Inflammatory macrophage treated with lipopolysaccharide for 1 hour (primary cell): Measurements from ENCODE around the gene CDK2.
A peak's percentile ranks its signal among the peaks of the same experiment; 100 is the strongest.
"Not testable (repeated sequence)": the region's sequence is repeated elsewhere in the genome, so short reads cannot be mapped to it uniquely, and the experiment has no call there.

Experiments used
- DNase-seq, 2 donors: peaks; one replicate each; pipeline ENCODE4 v3.0.0-alpha.2; 2020 to 2022

CDK2 gene

DNA sequence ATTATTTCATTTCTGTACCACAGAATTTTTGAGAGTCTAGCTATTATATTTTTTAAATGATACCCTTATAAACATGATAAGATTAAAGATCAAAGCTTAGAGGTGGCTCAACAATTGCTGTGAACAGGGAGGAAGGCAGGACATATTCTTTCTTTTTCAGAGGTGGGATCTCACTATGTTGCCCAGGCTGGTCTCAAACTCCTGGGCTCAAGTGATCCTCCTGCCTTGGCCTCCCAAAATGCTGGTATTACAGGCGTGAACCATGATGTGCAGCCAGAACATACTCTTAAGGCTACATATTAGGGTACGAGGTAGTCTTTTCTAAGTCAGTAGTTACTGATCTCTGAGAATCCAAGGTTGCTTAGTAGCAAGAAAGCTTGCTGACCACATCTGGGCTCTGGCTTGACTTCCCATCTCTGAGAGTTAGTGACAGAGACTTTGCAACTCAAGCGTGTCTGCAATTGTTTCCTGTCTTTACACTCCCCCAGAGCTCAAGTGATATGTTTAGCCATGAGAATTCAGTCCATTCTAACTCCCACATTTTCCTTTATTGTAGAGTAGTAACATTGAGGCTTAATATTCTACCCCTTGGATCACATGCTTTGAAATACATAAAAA, 15.8 kb downstream of the CDK2 start:
- peak; percentile 72 to 88 for DNase-seq

DNA sequence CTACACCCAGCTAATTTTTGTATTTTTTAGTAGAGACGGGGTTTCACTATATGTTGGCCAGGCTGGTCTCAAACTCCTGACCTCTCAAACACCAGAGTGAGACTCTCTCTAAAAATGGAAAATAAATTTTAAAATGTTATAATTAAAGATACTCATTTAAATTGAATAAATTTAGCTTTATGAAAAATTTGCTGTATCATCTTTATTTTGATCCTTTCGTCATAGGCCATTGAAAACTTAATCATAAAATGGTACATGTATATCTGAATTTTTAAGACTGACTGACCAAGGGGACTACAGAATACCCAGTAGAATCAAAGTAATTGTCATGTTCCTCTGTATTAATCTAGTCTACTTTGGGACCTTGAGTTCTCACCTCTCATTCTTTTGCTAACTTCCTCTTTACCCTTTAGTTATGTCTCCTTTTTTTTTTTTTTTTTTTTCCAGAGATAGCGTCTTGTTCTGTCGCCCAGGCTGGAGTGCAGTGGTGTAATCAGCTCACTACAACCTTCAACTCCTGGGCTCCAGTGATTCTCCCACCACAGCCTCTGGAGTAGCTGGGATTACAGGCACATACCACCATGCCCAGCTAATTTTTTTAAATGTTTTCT, 16.7 kb downstream of the CDK2 start:
- no peak for DNase-seq

DNA sequence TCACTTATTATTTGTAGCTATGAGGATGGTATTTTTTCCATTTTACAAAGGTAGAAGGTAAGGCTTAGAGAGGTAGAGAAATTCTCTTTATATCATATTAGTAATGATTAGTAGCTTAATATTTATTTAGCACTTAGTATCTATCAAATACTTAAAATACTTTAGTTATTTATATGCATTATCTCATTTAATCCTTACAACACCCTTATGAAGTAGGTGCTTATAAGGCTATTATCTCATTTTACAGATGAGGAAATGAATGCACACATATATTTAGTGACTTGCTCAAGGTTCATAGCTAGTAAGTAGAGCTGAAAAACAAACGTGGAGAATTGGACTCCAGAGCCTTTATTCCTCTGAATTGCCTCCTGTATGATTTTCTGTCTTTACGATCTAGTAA, 18.2 kb downstream of the CDK2 start:
- DNase-seq: peak in 1 of 2 donors; percentile 52

GRCh38 chr12:55985341-55985740, 18.7 kb downstream of the CDK2 start:
- DNase-seq: peak; percentile 41 to 42

DNA sequence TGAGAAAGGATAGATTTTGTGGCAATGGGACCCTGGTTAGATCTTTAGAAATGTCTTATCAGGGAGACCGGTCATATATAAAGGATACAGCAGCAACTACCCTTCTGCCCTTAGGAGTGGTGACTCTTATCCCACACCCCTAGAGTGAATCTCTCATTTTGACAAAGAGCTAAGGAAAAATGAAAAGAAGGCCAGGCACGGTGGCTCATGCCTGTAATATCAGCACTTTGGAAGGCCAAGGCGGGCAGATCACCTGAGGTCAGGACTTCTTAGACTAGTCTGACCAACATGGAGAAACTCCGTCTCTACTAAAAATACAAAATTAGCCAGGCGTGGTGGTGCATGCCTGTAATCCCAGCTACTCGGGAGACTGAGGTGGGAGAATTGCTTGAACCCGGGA, 19.3 kb downstream of the CDK2 start:
- not testable (repeated sequence) for DNase-seq

GRCh38 chr12:55991110-55991509, 24.5 kb downstream of the CDK2 start:
- no peak for DNase-seq

DNA sequence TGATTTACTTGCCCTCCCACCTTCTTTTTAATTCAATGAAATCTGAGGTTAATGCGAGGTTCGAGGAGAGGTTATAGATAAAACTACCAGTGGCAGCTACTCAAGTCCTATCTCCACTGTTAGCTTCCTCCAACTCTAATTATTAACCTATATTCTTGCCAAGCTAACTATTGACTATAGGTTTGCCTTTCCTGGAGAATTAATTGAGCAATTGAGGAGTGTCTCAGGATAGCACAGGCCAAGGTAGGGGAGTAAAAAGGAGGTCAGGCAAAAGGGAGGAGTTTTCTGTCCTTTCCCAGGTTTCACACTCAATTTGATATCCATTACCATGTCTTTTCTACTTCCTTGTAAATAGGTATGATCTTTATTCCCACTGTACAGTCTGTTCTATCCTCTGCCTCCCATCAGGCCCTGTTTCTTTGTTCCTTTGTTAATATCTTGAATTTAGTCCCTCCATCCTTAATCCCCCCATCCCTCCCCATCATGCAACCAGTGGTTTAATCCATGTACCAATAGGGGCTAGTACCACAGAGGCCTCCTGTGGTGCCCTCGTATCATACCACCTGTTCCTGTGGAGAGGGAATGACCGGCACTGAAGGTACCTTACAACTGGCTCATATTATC, 26.7 kb downstream of the CDK2 start:
- DNase-seq: no peak

- no peak for DNase-seq
Observed at GRCh38 chr12:55995366-55995765, 28.7 kb downstream of the CDK2 start.

DNA sequence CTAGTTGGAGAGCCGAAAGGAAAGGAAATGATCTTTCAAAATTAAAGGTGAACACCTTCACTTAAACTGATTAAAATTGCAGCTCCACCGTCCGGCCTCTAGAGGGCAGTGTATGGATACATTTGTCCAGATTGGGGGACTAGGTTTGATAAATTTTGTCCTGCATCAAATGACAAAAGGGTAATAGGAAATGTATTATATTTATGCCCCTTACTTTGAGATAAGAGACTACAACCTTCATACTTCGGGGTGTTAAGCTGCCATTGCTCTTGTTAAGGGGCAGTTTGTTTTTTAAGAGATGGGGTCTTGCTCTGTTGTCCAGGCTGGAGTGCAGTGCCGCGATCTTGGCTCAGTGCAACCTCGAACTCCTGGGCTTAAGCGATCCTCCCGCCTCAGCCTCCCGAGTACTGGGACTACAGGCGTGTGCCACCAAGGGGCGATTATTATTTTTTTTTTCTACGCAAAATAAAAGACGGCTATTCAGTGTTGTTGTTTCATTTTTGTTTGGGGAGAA, 29.6 kb downstream of the CDK2 start:
- DNase-seq: peak; percentile 44 to 83

GRCh38 chr12:55996715-55997534, 30.3 kb downstream of the CDK2 start, which contains the start of gene SUOX:
Gene SUOX (plus strand): TSS chr12:55997276. CDS start chr12:56002222, 4,946 bp downstream.
- DNase-seq: peak; percentile 95 to 96

DNA sequence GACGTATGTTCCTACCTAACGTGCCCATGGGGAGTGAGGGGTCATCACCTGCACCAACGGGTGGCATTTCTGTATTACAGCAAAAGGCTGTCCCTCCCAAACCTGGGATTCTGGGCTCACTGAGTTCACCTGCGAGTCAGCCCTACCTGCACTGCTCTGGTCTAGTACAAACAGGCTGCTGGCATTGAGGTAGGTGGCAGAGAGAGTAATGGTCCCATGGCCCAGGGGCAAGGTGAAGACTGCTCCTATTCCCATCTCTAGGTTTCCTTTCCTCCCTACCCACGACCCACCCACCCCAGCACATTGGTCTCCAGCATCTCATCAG, 30.9 kb downstream of the CDK2 start:
- no peak for DNase-seq

DNA sequence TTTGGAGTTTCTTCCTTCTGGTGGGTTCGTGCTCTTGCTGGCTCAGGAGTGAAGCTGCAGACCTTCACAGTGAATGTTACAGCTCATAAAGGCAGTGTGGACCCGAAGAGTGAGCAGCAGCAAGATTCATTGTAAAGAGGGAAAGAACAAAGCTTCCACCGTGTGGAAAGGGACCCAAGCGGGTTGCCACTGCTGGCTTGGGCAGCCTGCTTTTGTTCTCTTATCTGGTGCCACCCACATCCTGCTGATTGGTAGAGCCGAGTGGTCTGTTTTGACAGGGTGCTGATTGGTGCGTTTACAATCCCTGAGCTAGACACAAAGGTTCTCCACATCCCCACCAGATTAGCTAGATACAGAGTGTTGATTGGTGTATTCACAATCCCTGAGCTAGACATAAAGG, 32.9 kb downstream of the CDK2 start:
- not testable (repeated sequence) for DNase-seq

DNA sequence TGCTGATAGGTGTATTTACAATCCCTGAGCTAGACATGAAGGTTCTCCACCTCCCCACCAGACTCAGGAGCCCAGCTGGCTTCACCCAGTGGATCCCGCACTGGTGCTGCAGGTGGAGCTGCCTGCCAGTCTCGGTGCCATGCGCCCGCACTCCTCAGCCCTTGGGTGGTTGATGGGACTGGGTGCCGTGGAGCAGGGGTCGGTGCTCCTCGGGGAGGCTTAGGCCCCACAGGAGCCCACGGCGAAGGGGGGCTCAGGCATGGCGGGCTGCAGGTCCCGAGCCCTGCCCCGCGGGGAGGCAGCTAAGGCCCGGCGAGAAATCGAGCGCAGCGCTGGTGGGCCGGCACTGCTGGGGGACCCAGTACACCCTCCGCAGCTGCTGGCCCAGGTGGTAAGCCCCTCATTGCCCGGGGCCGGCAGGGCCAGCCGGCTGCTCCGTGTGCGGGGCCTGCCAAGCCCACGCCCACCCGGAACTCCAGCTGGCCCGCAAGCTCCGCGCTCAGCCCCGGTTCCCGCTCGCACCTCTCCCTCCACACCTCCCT, 33.4 kb downstream of the CDK2 start:
- not testable (repeated sequence) for DNase-seq

DNA sequence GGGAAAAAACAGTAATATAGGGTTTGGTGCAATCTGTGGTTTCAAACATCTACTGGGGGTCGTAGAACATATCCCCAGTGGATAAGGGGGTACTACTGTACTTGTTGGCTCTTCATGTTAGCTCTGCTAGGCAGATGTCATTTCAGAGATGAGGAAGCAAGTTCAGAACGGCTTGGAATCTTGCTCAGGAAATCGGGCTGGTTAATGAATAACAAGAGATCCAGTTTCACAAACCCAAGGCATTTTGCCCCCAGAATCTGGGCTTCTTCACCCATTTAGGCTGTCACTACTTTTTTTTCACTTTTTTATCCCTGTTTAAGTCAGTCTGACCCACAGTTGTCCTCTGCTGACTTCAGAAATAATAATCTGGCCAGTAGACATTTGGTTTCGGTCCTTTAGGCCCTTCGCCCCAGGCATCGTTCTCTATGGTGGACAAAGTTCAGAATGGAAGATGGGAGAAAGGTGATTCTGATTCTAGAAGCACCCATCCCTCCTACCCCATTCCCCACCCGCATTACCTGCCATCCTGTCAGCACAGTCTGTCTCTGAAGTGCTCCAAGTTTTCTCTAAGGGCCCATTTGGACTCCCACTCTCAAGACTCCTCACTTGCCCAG, 35.0 kb downstream of the CDK2 start:
- DNase-seq: no peak

DNA sequence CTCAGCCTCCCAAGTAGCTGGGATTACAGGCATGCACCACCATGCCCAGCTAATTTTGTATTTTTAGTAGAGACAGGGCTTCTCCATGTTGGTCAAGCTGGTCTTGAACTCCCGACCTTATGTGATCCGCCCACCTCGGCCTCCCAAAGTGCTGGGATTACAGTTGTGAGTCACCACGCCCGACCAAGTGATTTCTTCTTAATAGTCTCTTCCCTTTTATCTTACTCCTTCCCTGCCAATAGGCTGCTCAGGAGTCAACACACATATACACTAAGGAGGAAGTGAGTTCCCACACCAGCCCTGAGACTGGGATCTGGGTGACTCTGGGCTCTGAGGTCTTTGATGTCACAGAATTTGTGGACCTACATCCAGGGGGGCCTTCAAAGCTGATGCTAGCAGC, 36.7 kb downstream of the CDK2 start:
- DNase-seq: peak; percentile 58 to 82

DNA sequence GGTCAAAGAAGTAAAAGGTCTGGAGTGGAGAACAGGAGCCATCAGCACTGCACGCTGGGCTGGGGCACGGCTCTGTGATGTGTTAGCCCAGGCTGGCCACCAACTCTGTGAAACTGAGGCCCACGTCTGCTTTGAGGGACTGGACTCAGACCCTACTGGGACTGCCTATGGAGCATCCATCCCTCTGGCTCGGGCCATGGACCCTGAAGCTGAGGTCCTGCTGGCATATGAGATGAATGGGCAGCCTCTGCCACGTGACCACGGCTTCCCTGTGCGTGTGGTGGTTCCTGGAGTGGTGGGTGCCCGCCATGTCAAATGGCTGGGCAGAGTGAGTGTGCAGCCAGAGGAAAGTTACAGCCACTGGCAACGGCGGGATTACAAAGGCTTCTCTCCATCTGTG, 37.6 kb downstream of the CDK2 start:
- no peak for DNase-seq

DNA sequence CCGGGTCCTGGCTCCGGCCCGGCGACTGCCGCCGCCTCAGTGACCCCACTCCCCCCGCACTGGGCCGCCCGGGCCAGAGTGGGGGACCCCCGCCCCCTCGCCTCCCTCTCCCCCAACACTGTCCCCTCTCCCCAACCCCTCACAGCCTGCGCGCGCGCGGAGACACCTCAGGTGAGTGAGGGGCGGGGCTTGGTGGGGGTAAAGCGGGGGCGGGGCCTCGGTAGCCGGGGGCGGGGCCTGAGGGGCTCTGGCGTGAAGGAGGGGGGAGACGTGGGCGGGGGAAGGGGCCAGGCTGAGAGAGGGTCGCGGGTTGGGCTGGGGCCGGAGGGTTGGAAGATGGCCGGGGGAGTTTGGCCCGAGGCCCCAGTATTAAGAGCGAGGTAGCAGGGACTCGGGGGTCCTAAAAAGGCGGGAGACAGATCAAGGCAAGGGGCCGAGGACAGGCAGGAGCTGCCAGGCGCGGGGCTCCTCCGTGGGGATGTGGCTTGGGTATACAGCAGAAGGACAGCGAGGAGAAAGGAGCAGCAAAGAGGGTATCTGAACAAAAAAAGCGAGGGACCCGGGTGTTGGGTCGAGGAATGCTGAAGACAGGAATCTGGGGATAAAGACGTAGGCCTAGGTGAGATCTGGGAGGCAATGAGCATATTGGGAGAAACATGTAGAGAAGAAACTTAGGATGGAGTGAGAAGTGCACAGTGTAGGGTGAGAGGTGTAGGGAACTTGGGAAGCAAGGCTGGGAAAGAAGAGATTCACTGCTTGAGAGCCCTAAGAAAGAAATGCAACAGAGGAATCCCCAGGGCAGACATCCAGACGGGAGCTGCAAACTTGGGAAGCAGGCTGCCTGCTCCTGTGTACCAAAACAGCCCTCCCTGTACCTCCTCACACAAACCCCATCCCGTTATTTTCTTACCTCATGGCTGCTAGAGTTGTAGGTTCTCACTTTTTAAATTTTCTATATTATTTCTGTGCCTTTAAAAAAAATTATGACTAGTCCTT, 41.2 kb downstream of the CDK2 start:
- DNase-seq: no peak

GRCh38 chr12:56010111-56010570, 43.5 kb downstream of the CDK2 start:
- no peak for DNase-seq

DNA sequence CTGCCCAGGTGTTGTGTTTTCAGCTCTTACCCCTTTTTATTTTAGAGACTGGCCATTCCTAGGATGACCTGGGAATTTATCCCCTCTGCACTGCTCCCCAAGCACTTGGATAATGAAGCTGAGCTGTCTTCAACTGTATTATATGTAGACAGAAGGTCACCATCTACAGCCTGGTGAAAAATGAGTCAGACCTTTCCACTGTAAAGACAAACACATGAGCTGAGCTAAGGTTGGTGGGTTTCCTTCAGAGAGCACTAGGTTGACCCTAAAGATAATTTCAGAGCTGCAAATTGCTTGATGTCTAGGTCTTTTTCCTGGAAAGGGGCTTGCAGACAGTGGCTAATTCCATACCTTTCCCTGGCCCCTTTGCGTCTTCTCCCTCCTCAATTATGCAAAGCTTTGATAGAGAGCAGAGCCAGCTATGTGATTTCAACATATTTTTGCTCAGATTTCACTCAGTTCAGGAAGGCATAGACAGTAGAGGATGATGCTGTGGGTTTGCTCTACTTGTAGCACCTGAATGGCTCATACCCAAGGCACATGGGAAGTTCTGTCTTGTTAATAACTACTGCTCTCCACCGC, 45.0 kb downstream of the CDK2 start:
- no peak for DNase-seq

GRCh38 chr12:56013482-56013881, 46.9 kb downstream of the CDK2 start:
- DNase-seq: no peak

DNA sequence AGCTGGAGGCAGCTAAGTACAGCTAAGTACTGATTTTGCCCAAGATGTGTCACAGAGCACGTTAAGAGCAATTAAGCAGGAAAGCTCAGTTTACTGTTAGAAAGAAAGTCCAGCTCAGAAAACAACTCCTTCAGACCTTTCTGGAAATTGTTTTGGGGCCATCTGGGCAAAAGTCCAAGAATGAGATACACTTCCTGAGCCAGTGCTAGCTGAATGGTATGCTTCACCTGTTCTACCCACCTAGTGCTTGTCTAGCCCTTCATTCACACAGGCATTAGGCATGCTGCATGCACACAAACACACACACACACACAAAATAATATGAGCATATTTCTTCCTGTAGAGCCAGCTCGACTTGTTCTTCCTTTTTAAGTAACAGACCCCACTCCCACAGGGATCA, 47.6 kb downstream of the CDK2 start:
- no peak for DNase-seq
